SK-N-MC (cell line): Measurements from ENCODE around the gene GRIK4.

Source experiments
- EZH2 ChIP-seq: fragments of 200-600 bp; sonication (generic); IDR thresholded peaks from one replicate; pipeline ENCODE4 v1.6.1; 2017; ENCODE audit warnings: antibody characterized with exemption
- FOXP2 ChIP-seq: optimal IDR thresholded peaks from 2 replicates; pipeline ENCODE3; 2011; ENCODE audit warnings: mild to moderate bottlenecking, moderate library complexity; ENCODE audit not compliant: insufficient read depth; ENCODE audit errors: extremely low read length, control extremely low read depth
- POLR2AphosphoS5 ChIP-seq: IDR thresholded peaks from 2 replicates; pipeline ENCODE4 v1.6.1; 2012; ENCODE audit warnings: mild to moderate bottlenecking, low read depth, low read length, borderline replicate concordance

- TF ChIP-seq EZH2 (no peak), POLR2AphosphoS5 (no peak), FOXP2 (no peak)
Measured at GRCh38 chr11:120797143-120797542, 285.6 kb downstream of the GRIK4 start.
